Ishikawa (cell line): ENCODE results near the gene EGFR.

Source experiments
- TCF12 ChIP-seq: IDR thresholded peaks from 2 replicates; pipeline ENCODE4 v1.6.1; 2012; ENCODE audit warnings: low read depth
- TF ChIP-seq, protein P1 (sequence below): IDR thresholded peaks from 2 replicates; pipeline ENCODE4 v1.6.1; 2012

DNA sequence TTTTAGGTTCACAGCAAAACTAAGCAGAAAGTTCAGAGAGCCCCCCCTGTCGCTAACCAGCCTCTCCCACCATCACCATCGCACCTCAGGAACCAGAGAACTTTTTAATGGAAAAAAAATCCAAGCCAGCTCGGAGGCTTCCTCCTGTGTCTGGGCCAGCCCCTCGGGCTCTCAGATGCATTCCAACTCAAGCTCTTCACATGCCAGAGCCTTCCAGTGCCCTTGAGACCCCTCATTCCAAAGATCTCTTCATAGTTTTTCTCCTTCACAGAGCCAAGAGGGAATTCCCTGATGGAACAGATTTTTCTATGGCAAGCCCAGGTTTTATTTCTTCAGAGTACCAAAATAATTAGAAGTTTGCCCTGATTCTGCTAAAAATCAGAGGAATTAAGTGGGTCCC, 192.9 kb downstream of the EGFR start:
- TF ChIP-seq, protein P1, sequence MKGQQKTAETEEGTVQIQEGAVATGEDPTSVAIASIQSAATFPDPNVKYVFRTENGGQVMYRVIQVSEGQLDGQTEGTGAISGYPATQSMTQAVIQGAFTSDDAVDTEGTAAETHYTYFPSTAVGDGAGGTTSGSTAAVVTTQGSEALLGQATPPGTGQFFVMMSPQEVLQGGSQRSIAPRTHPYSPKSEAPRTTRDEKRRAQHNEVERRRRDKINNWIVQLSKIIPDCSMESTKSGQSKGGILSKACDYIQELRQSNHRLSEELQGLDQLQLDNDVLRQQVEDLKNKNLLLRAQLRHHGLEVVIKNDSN, result no peak
- TF ChIP-seq TCF12, result no peak
